ENCODE measurements around the gene IL17RD.
"Not testable (repeated sequence)": the region's sequence is repeated elsewhere in the genome, so short reads cannot be mapped to it uniquely, and the experiment has no call there.

Gene IL17RD

GRCh38 chr3:57091521-57092273 is 73.5 kb downstream of the IL17RD start:
- no peak for DNase-seq

GRCh38 chr3:57089043-57089442 is 76.1 kb downstream of the IL17RD start:
- DNase-seq = no peak

GRCh38 chr3:57088503-57088902 is 76.7 kb downstream of the IL17RD start:
- no peak for DNase-seq

GRCh38 chr3:57087361-57088092 is 77.6 kb downstream of the IL17RD start:
- no peak for DNase-seq

GRCh38 chr3:57086201-57086600 is 79.0 kb downstream of the IL17RD start:
- no peak for DNase-seq

GRCh38 chr3:57085211-57085610 is 79.9 kb downstream of the IL17RD start:
- DNase-seq = no peak

- DNase-seq = not testable (repeated sequence)
Measured at GRCh38 chr3:57083266-57083995, 81.7 kb downstream of the IL17RD start.

GRCh38 chr3:57082481-57082880 is 82.7 kb downstream of the IL17RD start:
- DNase-seq = no peak

- no peak for DNase-seq
Measured at GRCh38 chr3:57081173-57081572, 84.0 kb downstream of the IL17RD start.

GRCh38 chr3:57080171-57080570 is 85.0 kb downstream of the IL17RD start:
- DNase-seq = no peak

GRCh38 chr3:57079474-57079831 is 85.7 kb downstream of the IL17RD start:
- DNase-seq = no peak

- DNase-seq = no peak
Measured at GRCh38 chr3:57078635-57079473, 86.3 kb downstream of the IL17RD start.

GRCh38 chr3:57078344-57078634 is 86.9 kb downstream of the IL17RD start:
- no peak for DNase-seq

GRCh38 chr3:57077630-57078343 is 87.4 kb downstream of the IL17RD start:
- DNase-seq = no peak

- DNase-seq = no peak
Measured at GRCh38 chr3:57076422-57076951, 88.7 kb downstream of the IL17RD start.

- DNase-seq = no peak
Measured at GRCh38 chr3:57074135-57074534, 91.0 kb downstream of the IL17RD start.

- no peak for DNase-seq
Measured at GRCh38 chr3:57073628-57074027, 91.5 kb downstream of the IL17RD start.

- no peak for DNase-seq
Measured at GRCh38 chr3:57069503-57069902, 95.7 kb downstream of the IL17RD start.

GRCh38 chr3:57068437-57069089 is 96.6 kb downstream of the IL17RD start:
- no peak for DNase-seq

- DNase-seq = no peak
Measured at GRCh38 chr3:57066471-57066870, 98.7 kb downstream of the IL17RD start.

GRCh38 chr3:57065588-57065987 is 99.6 kb downstream of the IL17RD start:
- no peak for DNase-seq

- DNase-seq = no peak
Measured at GRCh38 chr3:57064572-57064971, 100.6 kb downstream of the IL17RD start.

Data from amniotic stem cell (primary cell).